ENCODE results near the gene MRGPRF.
"Not testable (repeated sequence)": the region's sequence is repeated elsewhere in the genome, so short reads cannot be mapped to it uniquely, and the experiment has no call there.

MRGPRF gene

GRCh38 chr11:68987211-68987610 lies 25.8 kb downstream of the MRGPRF start:
- DNase-seq (ENCODE audit: low read depth) = no peak

GRCh38 chr11:68983801-68984200 lies 29.2 kb downstream of the MRGPRF start:
- DNase-seq (ENCODE audit: low read depth) = no peak

GRCh38 chr11:68982134-68982533 lies 30.9 kb downstream of the MRGPRF start:
- no peak for DNase-seq (ENCODE audit: low read depth)

- DNase-seq (ENCODE audit: low read depth) = no peak
These were observed 32.3 kb downstream of the MRGPRF start, which contains the start of gene MRGPRD for GRCh38 chr11:68980776-68981065. Gene MRGPRD, minus strand, starts transcription at chr11:68980986. Its CDS starts 0 bp downstream, at chr11:68980986.

- DNase-seq (ENCODE audit: low read depth) = no peak
These were observed 32.9 kb downstream of the MRGPRF start for GRCh38 chr11:68979931-68980775.

- no peak for DNase-seq (ENCODE audit: low read depth)
These were observed 34.0 kb downstream of the MRGPRF start for GRCh38 chr11:68978931-68979594.

GRCh38 chr11:68978626-68978930 lies 34.5 kb downstream of the MRGPRF start:
- no peak for DNase-seq (ENCODE audit: low read depth)

GRCh38 chr11:68977781-68978625 lies 35.0 kb downstream of the MRGPRF start:
- no peak for DNase-seq (ENCODE audit: low read depth)

GRCh38 chr11:68976563-68976962 lies 36.5 kb downstream of the MRGPRF start:
- DNase-seq (ENCODE audit: low read depth) = no peak

GRCh38 chr11:68976095-68976494 lies 37.0 kb downstream of the MRGPRF start:
- DNase-seq (ENCODE audit: low read depth) = no peak

- DNase-seq (ENCODE audit: low read depth) = no peak
These were observed 38.4 kb downstream of the MRGPRF start for GRCh38 chr11:68974421-68975194.

- not testable (repeated sequence) for DNase-seq (ENCODE audit: low read depth)
These were observed 39.3 kb downstream of the MRGPRF start for GRCh38 chr11:68973706-68974105.

- no peak for DNase-seq (ENCODE audit: low read depth)
These were observed 39.8 kb downstream of the MRGPRF start for GRCh38 chr11:68973219-68973618.

- no peak for DNase-seq (ENCODE audit: low read depth)
These were observed 42.0 kb downstream of the MRGPRF start for GRCh38 chr11:68970921-68971636.

GRCh38 chr11:68969386-68969785 lies 43.7 kb downstream of the MRGPRF start:
- DNase-seq (ENCODE audit: low read depth) = no peak

- DNase-seq (ENCODE audit: low read depth) = no peak
These were observed 44.5 kb downstream of the MRGPRF start for GRCh38 chr11:68968306-68969250.

GRCh38 chr11:68966894-68967780 lies 45.9 kb downstream of the MRGPRF start:
- no peak for DNase-seq (ENCODE audit: low read depth)

GRCh38 chr11:68965901-68966853 lies 46.9 kb downstream of the MRGPRF start:
- DNase-seq (ENCODE audit: low read depth) = no peak

Measured in activated T-cell treated with anti-CD3 and anti-CD28 coated beads for 24 hours (primary cell).